ENCODE measurements around the gene SLIT3.

DNA sequence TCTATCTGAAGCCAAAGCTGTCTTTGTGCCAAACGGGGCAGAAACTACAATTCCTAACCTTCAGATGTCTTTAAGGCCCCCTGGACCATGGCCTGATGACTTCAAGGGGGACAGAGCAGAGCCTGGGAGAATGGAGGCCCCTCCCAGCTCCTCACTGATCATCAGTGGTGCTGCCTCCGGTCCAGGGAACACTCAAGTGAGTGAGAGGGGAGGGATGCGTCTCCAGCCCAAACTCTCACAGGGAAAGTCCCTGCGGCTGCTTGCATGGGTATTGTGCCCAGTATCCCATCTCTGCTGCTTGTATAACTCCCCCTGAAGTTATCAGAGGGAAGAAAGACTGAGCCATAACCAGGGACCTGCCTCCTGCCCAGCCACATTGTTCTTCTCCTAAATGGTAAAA, 490.3 kb downstream of the SLIT3 start:
- TF ChIP-seq GATA3 (IDR thresholded peaks at IDR 0.05; ENCODE audit: low read depth, low read length) (no peak), GATA2 (IDR thresholded peaks at IDR 0.05; ENCODE audit: low read depth, low read length) (no peak)

All from SH-SY5Y (cell line).